GM12865 (cell line): Measurements from ENCODE around the gene ZNF768.
A peak's percentile ranks its signal among the peaks of the same experiment; 100 is the strongest.

ENCODE experiments used
- DNase-seq: peaks from one replicate; pipeline ENCODE4 v3.0.0; 2010; ENCODE audit warnings: low read depth
- H3K4me3 ChIP-seq: 2 replicates; pipeline ENCODE4 v1.5.1; 2011; ENCODE audit warnings: mild to moderate bottlenecking, low read depth, low read length, control low read depth
- CTCF ChIP-seq: IDR thresholded peaks from 2 replicates; pipeline ENCODE4 v1.5.1; 2011; ENCODE audit warnings: low read length, control low read depth, low read depth, inconsistent platforms; ENCODE audit not compliant: insufficient read depth; ENCODE audit errors: missing control alignments

The ZNF768 gene

GRCh38 chr16:30474684-30475083 is 51.7 kb downstream of the ZNF768 start:
- DNase-seq = no peak
- no peak for TF ChIP-seq CTCF
- no peak overlapping the region for H3K4me3 ChIP-seq

- no peak for TF ChIP-seq CTCF
- DNase-seq = no peak
- peak overlapping the region; percentile 79 for H3K4me3 ChIP-seq
Observed at GRCh38 chr16:30474074-30474452, 52.3 kb downstream of the ZNF768 start.
